ENCODE data around the gene TPD52L2.
A peak's percentile ranks its signal among the peaks of the same experiment; 100 is the strongest.

The TPD52L2 gene

GRCh38 chr20:63898882-63899558 is 34.0 kb downstream of the TPD52L2 start:
- no peaks in the 10 kb centered on the region for H3K9me2 ChIP-seq (replicated peaks; ENCODE audit: low read depth, low read length)
- H3K79me2 ChIP-seq (ENCODE audit: insufficient read depth, low read length) = peaks cover 81% of the 10 kb centered on the region
- no peaks in the 10 kb centered on the region for H3K27me3 ChIP-seq (ENCODE audit: insufficient read depth, low read length, poor library complexity, severe bottlenecking)
- no peak overlapping the region for H3K9ac ChIP-seq (ENCODE audit: low read depth, low read length, poor library complexity, severe bottlenecking)
- H3K36me3 ChIP-seq (ENCODE audit: insufficient read depth, low read length) = no peaks in the 10 kb centered on the region
- TF ChIP-seq EZH2phosphoT487 (IDR thresholded peaks at IDR 0.05; ENCODE audit: borderline replicate concordance) (no peak), CTCF (conservative IDR thresholded peaks at IDR 0.05; ENCODE audit: low read length) (no peak)
- H3K4me3 ChIP-seq (ENCODE audit: low read length, poor library complexity, severe bottlenecking) = no peak overlapping the region
- peaks cover 4% of the 10 kb centered on the region; the same call in 1 of the 2 replicates for H3F3A ChIP-seq (ENCODE audit: low read depth)
- peaks cover 49% of the 10 kb centered on the region for H4K20me1 ChIP-seq (ENCODE audit: insufficient read depth, low read length, poor library complexity, severe bottlenecking)
- peaks cover 30% of the 10 kb centered on the region for H3K4me1 ChIP-seq (ENCODE audit: insufficient read depth, low read length, poor library complexity, severe bottlenecking)
- H2AFZ ChIP-seq (ENCODE audit: low read length) = no peak overlapping the region
- H3K4me2 ChIP-seq (ENCODE audit: low read depth, low read length, poor library complexity, severe bottlenecking) = peak overlapping the region; percentile 7
- H3K9me3 ChIP-seq (ENCODE audit: insufficient read depth, low read depth, low read length) = no peaks in the 10 kb centered on the region

- H3K4me2 ChIP-seq (ENCODE audit: low read depth, low read length, poor library complexity, severe bottlenecking) = peak overlapping the region; percentile 27
- no peak overlapping the region for H2AFZ ChIP-seq (ENCODE audit: low read length)
- no peaks in the 10 kb centered on the region for H3K9me3 ChIP-seq (ENCODE audit: insufficient read depth, low read depth, low read length)
- peaks cover 26% of the 10 kb centered on the region for H3K4me1 ChIP-seq (ENCODE audit: insufficient read depth, low read length, poor library complexity, severe bottlenecking)
- TF ChIP-seq CTCF (conservative IDR thresholded peaks at IDR 0.05; ENCODE audit: low read length) (no peak), EZH2phosphoT487 (IDR thresholded peaks at IDR 0.05; ENCODE audit: borderline replicate concordance) (no peak)
- H3K27me3 ChIP-seq (ENCODE audit: insufficient read depth, low read length, poor library complexity, severe bottlenecking) = no peaks in the 10 kb centered on the region
- no peak overlapping the region for H3K9ac ChIP-seq (ENCODE audit: low read depth, low read length, poor library complexity, severe bottlenecking)
- no peak overlapping the region for H3K4me3 ChIP-seq (ENCODE audit: low read length, poor library complexity, severe bottlenecking)
- H3F3A ChIP-seq (ENCODE audit: low read depth) = no peaks in the 10 kb centered on the region
- no peaks in the 10 kb centered on the region for H3K36me3 ChIP-seq (ENCODE audit: insufficient read depth, low read length)
- peaks cover 52% of the 10 kb centered on the region for H4K20me1 ChIP-seq (ENCODE audit: insufficient read depth, low read length, poor library complexity, severe bottlenecking)
- H3K79me2 ChIP-seq (ENCODE audit: insufficient read depth, low read length) = peaks cover 89% of the 10 kb centered on the region
- H3K9me2 ChIP-seq (replicated peaks; ENCODE audit: low read depth, low read length) = no peaks in the 10 kb centered on the region
Observed at GRCh38 chr20:63900413-63900812, 35.3 kb downstream of the TPD52L2 start.

GRCh38 chr20:63903796-63904561 is 38.9 kb downstream of the TPD52L2 start:
- Histone ChIP-seq H3F3A (ENCODE audit: low read depth) (no peaks in the 10 kb centered on the region), H3K27me3 (ENCODE audit: insufficient read depth, low read length, poor library complexity, severe bottlenecking) (no peaks in the 10 kb centered on the region), H3K9me2 (replicated peaks; ENCODE audit: low read depth, low read length) (no peaks in the 10 kb centered on the region), H4K20me1 (ENCODE audit: insufficient read depth, low read length, poor library complexity, severe bottlenecking) (peaks cover 24% of the 10 kb centered on the region), H2AFZ (ENCODE audit: low read length) (no peak overlapping the region), H3K9me3 (ENCODE audit: insufficient read depth, low read depth, low read length) (no peaks in the 10 kb centered on the region), H3K4me1 (ENCODE audit: insufficient read depth, low read length, poor library complexity, severe bottlenecking) (peaks cover 5% of the 10 kb centered on the region), H3K4me2 (ENCODE audit: low read depth, low read length, poor library complexity, severe bottlenecking) (no peak overlapping the region), H3K4me3 (ENCODE audit: low read length, poor library complexity, severe bottlenecking) (no peak overlapping the region), H3K36me3 (ENCODE audit: insufficient read depth, low read length) (no peaks in the 10 kb centered on the region), H3K9ac (ENCODE audit: low read depth, low read length, poor library complexity, severe bottlenecking) (no peak overlapping the region), H3K79me2 (ENCODE audit: insufficient read depth, low read length) (peaks cover 76% of the 10 kb centered on the region)
- TF ChIP-seq CTCF (conservative IDR thresholded peaks at IDR 0.05; ENCODE audit: low read length) (no peak), EZH2phosphoT487 (IDR thresholded peaks at IDR 0.05; ENCODE audit: borderline replicate concordance) (no peak)

All from Loucy (cell line).